Measurements from ENCODE around the gene OR2T29.
"Not testable (repeated sequence)": the region's sequence is repeated elsewhere in the genome, so short reads cannot be mapped to it uniquely, and the experiment has no call there.

- TF ChIP-seq CTCF, EZH2phosphoT487 (IDR thresholded peaks at IDR 0.05): not testable (repeated sequence)
Measured at GRCh38 chr1:248565530-248566373, 3.2 kb upstream of the OR2T29 start.
